HepG2 (cell line): ENCODE measurements around the gene CCL16. TPM values are rescaled to one million over a fixed set of nuclear protein-coding genes. Genes with fewer than 3 reads are reported as not detected.

Source experiments
- ARID5B ChIP-seq: IDR thresholded peaks from 2 replicates; pipeline ENCODE4 v1.4.0; 2020; ENCODE audit warnings: mild to moderate bottlenecking, missing genetic modification reagents
- ERF ChIP-seq: IDR thresholded peaks from 2 replicates; pipeline ENCODE4 v1.6.1; 2018; ENCODE audit warnings: missing biosample characterization, missing genetic modification reagents
- MEF2D ChIP-seq: sonication (generic); formaldehyde crosslinking; IDR thresholded peaks from 2 replicates; pipeline ENCODE4 v1.5.1; 2020; ENCODE audit warnings: mild to moderate bottlenecking, missing genetic modification reagents
- MTF1 ChIP-seq: sonication (generic); formaldehyde crosslinking; IDR thresholded peaks from 2 replicates; pipeline ENCODE4 v1.5.0; 2020; ENCODE audit warnings: missing genetic modification reagents
- MZF1 ChIP-seq: sonication (generic); formaldehyde crosslinking; IDR thresholded peaks from 2 replicates; pipeline ENCODE4 v1.8.1; 2023; ENCODE audit warnings: mild to moderate bottlenecking, missing genetic modification reagents, borderline replicate concordance
- NR1H2 ChIP-seq: sonication (generic); formaldehyde crosslinking; IDR thresholded peaks from 2 replicates; pipeline ENCODE4 v1.8.1; 2022; ENCODE audit warnings: low read depth, missing genetic modification reagents, borderline replicate concordance
- NR2F2 ChIP-seq: IDR thresholded peaks from 2 replicates; pipeline ENCODE4 v1.6.1; 2012; ENCODE audit warnings: low read depth, inconsistent platforms, borderline replicate concordance
- PLRG1 ChIP-seq: fragments of 450-650 bp; conservative IDR thresholded peaks from 2 replicates; pipeline ENCODE4 v1.6.1; 2016
- SMC3 ChIP-seq: IDR thresholded peaks from 2 replicates; pipeline ENCODE4 v1.6.1; 2011; ENCODE audit warnings: low read length, improper control_type of control experiment
- SRSF1 ChIP-seq: fragments of 200-400 bp; formaldehyde crosslinking; optimal IDR thresholded peaks from 2 replicates; pipeline ENCODE3; 2017; ENCODE audit warnings: mild to moderate bottlenecking, low read depth, low read length, moderate library complexity
- TRIM24 ChIP-seq: sonication (generic); formaldehyde crosslinking; IDR thresholded peaks from 2 replicates; pipeline ENCODE4 v1.8.0; 2022; ENCODE audit warnings: mild to moderate bottlenecking, missing genetic modification reagents
- ZBTB2 ChIP-seq: sonication (generic); formaldehyde crosslinking; IDR thresholded peaks from 2 replicates; pipeline ENCODE4 v1.8.0; 2022; ENCODE audit warnings: low read depth, missing genetic modification reagents
- ZBTB3 ChIP-seq: sonication (generic); formaldehyde crosslinking; IDR thresholded peaks from 2 replicates; pipeline ENCODE4 v1.4.0; 2020; ENCODE audit warnings: low read depth, mild to moderate bottlenecking, moderate library complexity, missing genetic modification reagents, borderline replicate concordance
- ZNF10 ChIP-seq: sonication (generic); formaldehyde crosslinking; IDR thresholded peaks from 2 replicates; pipeline ENCODE4 v1.4.0; 2020; ENCODE audit warnings: mild to moderate bottlenecking, low read depth, missing genetic modification reagents, borderline replicate concordance
- ZNF280D ChIP-seq: sonication (generic); formaldehyde crosslinking; IDR thresholded peaks from 2 replicates; pipeline ENCODE4 v1.5.1; 2020; ENCODE audit warnings: mild to moderate bottlenecking, missing genetic modification reagents
- ZNF33A ChIP-seq: sonication (generic); formaldehyde crosslinking; IDR thresholded peaks from 2 replicates; pipeline ENCODE4 v1.5.1; 2020; ENCODE audit warnings: missing genetic modification reagents, mild to moderate bottlenecking, moderate library complexity, borderline replicate concordance
- ZNF460 ChIP-seq: sonication (generic); formaldehyde crosslinking; IDR thresholded peaks from 2 replicates; pipeline ENCODE4 v1.5.1; 2020; ENCODE audit warnings: missing genetic modification reagents, mild to moderate bottlenecking, borderline replicate concordance
- ZNF546 ChIP-seq: sonication (generic); formaldehyde crosslinking; conservative IDR thresholded peaks from 2 replicates; pipeline ENCODE4 v1.8.1; 2023; ENCODE audit warnings: mild to moderate bottlenecking, missing genetic modification reagents
- ZNF597 ChIP-seq: sonication (generic); formaldehyde crosslinking; IDR thresholded peaks from 2 replicates; pipeline ENCODE4 v1.5.0; 2020; ENCODE audit warnings: missing genetic modification reagents
- ZNF768 ChIP-seq: sonication (generic); formaldehyde crosslinking; IDR thresholded peaks from 2 replicates; pipeline ENCODE4 v1.4.0; 2020; ENCODE audit warnings: missing genetic modification reagents
- polyA plus RNA-seq, 8 experiments: library from polyadenylated mRNA; depleted of rRNA in 3 of 8; stranded (reverse) in 7 of 8; unstranded in 1 of 8; fragments of >200 nt; fragmentation: Illumina TruSeq in 4 of 8; extraction: Trizol in 4 of 8; gene quantifications; 2 replicates each; pipeline versions ENCODE4 v1.2.1 to v1.2.3, GENCODE V29; 2011 to 2016; ENCODE audit warnings: low read depth in 4 of 8, missing spikeins in 1 of 8, mixed read lengths in 1 of 8; ENCODE audit not compliant: insufficient read depth in 1 of 8
- total RNA-seq, 5 experiments: library from RNA; depleted of rRNA; stranded (reverse); fragments of >200 nt; fragmentation: Illumina TruSeq; extraction: Trizol; gene quantifications; 2 replicates each; pipeline ENCODE4 v1.2.3, GENCODE V29; 2016; ENCODE audit warnings: low read depth in 1 of 5
- TF ChIP-seq, protein P1 (sequence below): sonication (generic); formaldehyde crosslinking; IDR thresholded peaks from 2 replicates; pipeline ENCODE4 v1.4.0; 2020; ENCODE audit warnings: mild to moderate bottlenecking, missing genetic modification reagents

The CCL16 gene
- total and polyA plus RNA-seq, 2 of the 13 experiments (the other 11 are each of a cell fraction or from before 2014, with no cell fraction given) = 2.0 to 14.7 TPM

GRCh38 chr17:35981908-35982330 is 622 bp upstream of the CCL16 start (continued):
- TF ChIP-seq ZNF546 (CRISPR knock-in tag) = no peak
- TF ChIP-seq, protein P1, sequence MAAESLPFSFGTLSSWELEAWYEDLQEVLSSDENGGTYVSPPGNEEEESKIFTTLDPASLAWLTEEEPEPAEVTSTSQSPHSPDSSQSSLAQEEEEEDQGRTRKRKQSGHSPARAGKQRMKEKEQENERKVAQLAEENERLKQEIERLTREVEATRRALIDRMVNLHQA (CRISPR knock-in tag) = no peak
- no peak for TF ChIP-seq ZNF33A (CRISPR knock-in tag)
- TF ChIP-seq ARID5B = peak; percentile 70
- no peak for TF ChIP-seq MZF1
- TF ChIP-seq ZNF280D (CRISPR knock-in tag) = no peak
- no peak for TF ChIP-seq PLRG1
- peak; percentile 15; the same call in 1 of the 2 replicates for TF ChIP-seq ZNF768
- TF ChIP-seq SMC3 = peak; percentile 77
- TF ChIP-seq MTF1 = no peak
- peak; percentile 33; the same call in 1 of the 2 replicates for TF ChIP-seq ERF (CRISPR knock-in tag)
- TF ChIP-seq TRIM24 (CRISPR knock-in tag) = 0 out of 2 replicates have a peak, but pooled peaks have one; percentile 14
- no peak for TF ChIP-seq ZBTB2 (CRISPR knock-in tag)
- no peak for TF ChIP-seq ZNF460 (CRISPR knock-in tag)
- TF ChIP-seq MEF2D = no peak
- no peak for TF ChIP-seq ZNF597
- no peak for TF ChIP-seq SRSF1
- no peak for TF ChIP-seq ZNF10 (CRISPR knock-in tag)
- no peak for TF ChIP-seq NR1H2 (CRISPR knock-in tag)
- peak; percentile 24; the same call in 1 of the 2 replicates for TF ChIP-seq NR2F2
- TF ChIP-seq ZBTB3 = no peak
